HepG2 (cell line): Measurements from ENCODE around the gene EPC2. TPM values are rescaled to one million over a fixed set of nuclear protein-coding genes. Genes with fewer than 3 reads are reported as not detected.

ENCODE experiments used
- ATAC-seq: fragments of 200-7000 bp; cut with Tn5 transposase; 3 replicates; pipeline ENCODE4 v1.9.1; 2020; ENCODE audit warnings: mild to moderate bottlenecking, moderate library complexity
- BruUV-seq: library from RNA; stranded (reverse); fragments of 400-500 nt; replicated peaks from 2 replicates; lab custom pipeline; 2021; lab: Mats Ljungman, UMichigan
- CTCF ChIA-PET: fragments of 300-600 bp; formaldehyde crosslinking; extraction: SDS; loops from one replicate; lab custom pipeline; 2021; ENCODE audit warnings: low total read pairs, inconsistent platforms, low intra/inter-chr PET ratio; lab: Yijun Ruan, JAX
- POLR2A ChIA-PET: fragments of 350-600 bp; sonication (Branson Sonifier 250); formaldehyde crosslinking; loops from one replicate; lab custom pipeline; 2020; ENCODE audit warnings: antibody characterized with exemption, inconsistent platforms; lab: Yijun Ruan, JAX
- DNase-seq: peaks from one replicate; pipeline ENCODE4 v3.0.0-alpha.2; 2015; ENCODE audit warnings: low spot score
- FAIRE-seq: peaks from 3 replicates; lab custom pipeline; 2011; peaks lifted over from hg19 to GRCh38; lab: Jason Lieb, UNC
- H2AFZ ChIP-seq: one replicate; pipeline ENCODE4 v1.6.1; 2011; ENCODE audit warnings: low read length, inconsistent platforms
- H3K27ac ChIP-seq: fragments of 300-600 bp; 3 replicates; pipeline ENCODE4 v1.8.0; 2011; ENCODE audit warnings: mixed run types, mild to moderate bottlenecking, mixed read lengths, low read length, inconsistent platforms; ENCODE audit not compliant: insufficient read depth; ENCODE audit errors: extremely low read length
- H3K27me3 ChIP-seq, 2 experiments: fragments of 200-600 bp in 1 of 2; 2 replicates in 1 of 2; 3 replicates in 1 of 2; pipeline versions ENCODE4 v1.6.0 to v1.8.0; 2011; ENCODE audit warnings: low read length in 2 of 2, mild to moderate bottlenecking in 2 of 2, moderate library complexity in 2 of 2, inconsistent platforms in 1 of 2; ENCODE audit not compliant: insufficient read depth in 2 of 2, control insufficient read depth in 1 of 2
- H3K36me3 ChIP-seq, 2 experiments: fragments of 200-600 bp in 1 of 2; replicated peaks in 1 of 2; 2 replicates in 1 of 2; 3 replicates in 1 of 2; pipeline versions ENCODE4 v1.5.1 to v1.8.0; 2011; ENCODE audit warnings: low read length in 2 of 2, inconsistent platforms in 1 of 2; ENCODE audit not compliant: insufficient read depth in 2 of 2, control insufficient read depth in 1 of 2
- H3K4me1 ChIP-seq: 2 replicates; pipeline ENCODE4 v1.5.1; 2012; ENCODE audit warnings: low read length, inconsistent platforms; ENCODE audit not compliant: insufficient read depth
- H3K4me2 ChIP-seq: 2 replicates; pipeline ENCODE4 v1.6.0; 2011; ENCODE audit warnings: low read depth, low read length, inconsistent platforms
- H3K4me3 ChIP-seq, 3 experiments: fragments of 200-600 bp in 1 of 3; sonication (generic), shearing (Covaris generic) in 1 of 3; replicated peaks in 1 of 3; 2 replicates each; pipeline ENCODE4 v1.5.1; 2011 to 2016; ENCODE audit warnings: low read length in 3 of 3, inconsistent platforms in 2 of 3, low read depth in 2 of 3, mild to moderate bottlenecking in 2 of 3, control low read depth in 1 of 3, mixed read lengths in 1 of 3; ENCODE audit not compliant: insufficient read depth in 1 of 3
- H3K79me2 ChIP-seq: one replicate; pipeline ENCODE4 v1.6.1; 2011; ENCODE audit warnings: low read length, inconsistent platforms; ENCODE audit not compliant: insufficient read depth
- H3K9ac ChIP-seq: 2 replicates; pipeline ENCODE4 v1.6.0; 2011; ENCODE audit warnings: mild to moderate bottlenecking, low read depth, low read length, inconsistent platforms; ENCODE audit not compliant: insufficient read depth
- H3K9me3 ChIP-seq: 2 replicates; pipeline ENCODE4 v1.5.1; 2012; ENCODE audit warnings: mild to moderate bottlenecking, low read length
- H4K20me1 ChIP-seq: 2 replicates; pipeline ENCODE4 v1.6.0; 2011; ENCODE audit warnings: inconsistent platforms, mild to moderate bottlenecking, low read length, moderate library complexity; ENCODE audit not compliant: insufficient read depth
- BCL6 ChIP-seq: IDR thresholded peaks from 2 replicates; pipeline ENCODE4 v1.6.1; 2016; ENCODE audit warnings: missing genetic modification reagents, missing compliant biosample characterization
- JARID2 ChIP-seq: sonication (generic); formaldehyde crosslinking; IDR thresholded peaks from 2 replicates; pipeline ENCODE4 v1.8.1; 2023; ENCODE audit warnings: missing genetic modification reagents, inconsistent platforms; ENCODE audit not compliant: insufficient replicate concordance
- NFE2L2 ChIP-seq: fragments of 150-350 bp; IDR thresholded peaks from 2 replicates; pipeline ENCODE4 v1.6.1; 2014; ENCODE audit warnings: low read length
- NFKB2 ChIP-seq: sonication (generic); formaldehyde crosslinking; IDR thresholded peaks from 2 replicates; pipeline ENCODE4 v1.4.0; 2020; ENCODE audit warnings: missing genetic modification reagents, borderline replicate concordance
- POLR2G ChIP-seq: fragments of 200-400 bp; formaldehyde crosslinking; IDR thresholded peaks from 2 replicates; pipeline ENCODE4 v1.6.1; 2018; ENCODE audit warnings: mild to moderate bottlenecking, low read depth, low read length, moderate library complexity
- ZNF441 ChIP-seq: sonication (generic); formaldehyde crosslinking; IDR thresholded peaks from 2 replicates; pipeline ENCODE4 v1.7.0; 2021; ENCODE audit warnings: missing genetic modification reagents, borderline replicate concordance
- in situ Hi-C: cut with HindIII; loops from 2 replicates; pipeline ENCODE4 v1.10.0; 2017; ENCODE audit warnings: low pct_unique_long_range_greater_than_20kb; ENCODE audit not compliant: extremely low pct_ligation_motif_present
- intact Hi-C: fragments of 100-400 bp; cut with micrococcal nuclease; formaldehyde crosslinking; loops from one replicate; pipeline ENCODE4 v1.10.0; 2022; ENCODE audit not compliant: unreplicated experiment
- polyA plus RNA-seq, 8 experiments: library from polyadenylated mRNA; depleted of rRNA in 3 of 8; stranded (reverse) in 7 of 8; unstranded in 1 of 8; fragments of >200 nt; fragmentation: Illumina TruSeq in 4 of 8; extraction: Trizol in 4 of 8; gene quantifications; 2 replicates each; pipeline versions ENCODE4 v1.2.1 to v1.2.3, GENCODE V29; 2011 to 2016; ENCODE audit warnings: low read depth in 4 of 8, missing spikeins in 1 of 8, mixed read lengths in 1 of 8; ENCODE audit not compliant: insufficient read depth in 1 of 8
- total RNA-seq, 5 experiments: library from RNA; depleted of rRNA; stranded (reverse); fragments of >200 nt; fragmentation: Illumina TruSeq; extraction: Trizol; gene quantifications; 2 replicates each; pipeline ENCODE4 v1.2.3, GENCODE V29; 2016; ENCODE audit warnings: low read depth in 1 of 5
- TF ChIP-seq, protein P1 (sequence below): sonication (generic); formaldehyde crosslinking; IDR thresholded peaks from 2 replicates; pipeline ENCODE4 v1.5.0; 2020; ENCODE audit warnings: missing genetic modification reagents, mild to moderate bottlenecking, borderline replicate concordance
- TF ChIP-seq, protein P2 (sequence below): sonication (generic); formaldehyde crosslinking; IDR thresholded peaks from 2 replicates; pipeline ENCODE4 v1.8.1; 2023; ENCODE audit warnings: mild to moderate bottlenecking, inconsistent platforms, moderate library complexity, missing genetic modification reagents, borderline replicate concordance
- TF ChIP-seq, protein P3 (sequence below): sonication (generic); formaldehyde crosslinking; IDR thresholded peaks from 2 replicates; pipeline ENCODE4 v1.8.1; 2023; ENCODE audit warnings: missing genetic modification reagents, inconsistent platforms, borderline replicate concordance

Gene EPC2
- total and polyA plus RNA-seq, 2 of the 13 experiments (the other 11 are each of a cell fraction or from before 2014, with no cell fraction given) = 20.5 to 22.0 TPM

DNA sequence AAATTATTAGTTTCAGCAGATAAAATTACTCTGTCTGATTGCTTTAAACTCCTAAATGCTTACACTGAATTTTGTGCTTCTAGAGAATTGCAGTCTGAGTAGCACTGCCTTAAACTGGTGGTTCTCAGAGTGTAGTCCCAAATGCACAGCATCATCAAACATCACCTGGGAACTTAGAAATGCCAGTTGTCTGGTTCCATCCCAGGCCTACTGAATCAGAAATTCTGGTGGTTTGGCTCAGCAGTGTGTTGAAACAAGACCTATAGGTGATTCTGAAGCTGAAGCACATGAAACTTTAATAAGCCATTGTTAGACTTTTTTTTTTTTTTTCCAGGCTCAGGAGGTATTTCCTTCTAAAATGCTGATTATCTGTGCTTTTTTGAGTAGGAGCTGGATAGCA lies 22.0 kb downstream of the EPC2 start:
- Histone ChIP-seq H4K20me1 (peaks cover 30% of the 10 kb centered on the region), H3K36me3 (no peaks in the 10 kb centered on the region; a peak in 1 of 5 replicates), H3K4me2 (no peak overlapping the region), H3K27me3 (no peaks in the 10 kb centered on the region), H3K27ac (no peak overlapping the region), H3K4me1 (peaks cover 22% of the 10 kb centered on the region), H3K79me2 (peaks cover 87% of the 10 kb centered on the region), H3K9ac (no peak overlapping the region), H3K4me3 (no peak overlapping the region), H3K9me3 (no peaks in the 10 kb centered on the region), H2AFZ (no peak overlapping the region)
- DNase-seq (no peak), FAIRE-seq (no peak), ATAC-seq (no peak)
- in situ Hi-C loops = no loop called here
- TF ChIP-seq NFE2L2 (no peak), ZNF441 (CRISPR knock-in tag) (no peak), JARID2 (no peak), BCL6 (CRISPR knock-in tag) (no peak), POLR2G (no peak), NFKB2 (CRISPR knock-in tag) (no peak)
- TF ChIP-seq, protein P1, sequence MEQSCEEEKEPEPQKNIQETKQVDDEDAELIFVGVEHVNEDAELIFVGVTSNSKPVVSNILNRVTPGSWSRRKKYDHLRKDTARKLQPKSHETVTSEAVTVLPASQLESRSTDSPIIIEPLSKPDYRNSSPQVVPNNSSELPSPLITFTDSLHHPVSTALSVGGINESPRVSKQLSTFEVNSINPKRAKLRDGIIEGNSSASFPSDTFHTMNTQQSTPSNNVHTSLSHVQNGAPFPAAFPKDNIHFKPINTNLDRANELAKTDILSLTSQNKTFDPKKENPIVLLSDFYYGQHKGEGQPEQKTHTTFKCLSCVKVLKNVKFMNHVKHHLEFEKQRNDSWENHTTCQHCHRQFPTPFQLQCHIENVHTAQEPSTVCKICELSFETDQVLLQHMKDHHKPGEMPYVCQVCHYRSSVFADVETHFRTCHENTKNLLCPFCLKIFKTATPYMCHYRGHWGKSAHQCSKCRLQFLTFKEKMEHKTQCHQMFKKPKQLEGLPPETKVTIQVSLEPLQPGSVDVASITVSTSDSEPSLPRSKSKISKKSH (CRISPR knock-in tag) = no peak
- TF ChIP-seq, protein P2, sequence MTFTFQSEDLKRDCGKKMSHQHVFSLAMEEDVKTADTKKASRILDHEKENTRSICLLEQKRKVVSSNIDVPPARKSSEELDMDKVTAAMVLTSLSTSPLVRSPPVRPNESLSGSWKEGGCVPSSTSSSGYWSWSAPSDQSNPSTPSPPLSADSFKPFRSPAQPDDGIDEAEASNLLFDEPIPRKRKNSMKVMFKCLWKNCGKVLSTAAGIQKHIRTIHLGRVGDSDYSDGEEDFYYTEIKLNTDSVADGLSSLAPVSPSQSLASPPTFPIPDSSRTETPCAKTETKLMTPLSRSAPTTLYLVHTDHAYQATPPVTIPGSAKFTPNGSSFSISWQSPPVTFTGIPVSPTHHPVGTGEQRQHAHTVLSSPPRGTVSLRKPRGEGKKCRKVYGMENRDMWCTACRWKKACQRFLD (CRISPR knock-in tag) = no peak
- TF ChIP-seq, protein P3, sequence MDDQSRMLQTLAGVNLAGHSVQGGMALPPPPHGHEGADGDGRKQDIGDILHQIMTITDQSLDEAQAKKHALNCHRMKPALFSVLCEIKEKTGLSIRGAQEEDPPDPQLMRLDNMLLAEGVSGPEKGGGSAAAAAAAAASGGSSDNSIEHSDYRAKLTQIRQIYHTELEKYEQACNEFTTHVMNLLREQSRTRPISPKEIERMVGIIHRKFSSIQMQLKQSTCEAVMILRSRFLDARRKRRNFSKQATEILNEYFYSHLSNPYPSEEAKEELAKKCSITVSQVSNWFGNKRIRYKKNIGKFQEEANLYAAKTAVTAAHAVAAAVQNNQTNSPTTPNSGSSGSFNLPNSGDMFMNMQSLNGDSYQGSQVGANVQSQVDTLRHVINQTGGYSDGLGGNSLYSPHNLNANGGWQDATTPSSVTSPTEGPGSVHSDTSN (CRISPR knock-in tag) = no peak
- intact Hi-C loops = no loop called here
- ChIA-PET CTCF (no interaction called here), POLR2A (interaction anchor here (2.1 kb wide), 1 partner anchor 21 kb away, joined by 6 read pairs; no protein-coding TSS in a partner anchor)
- BruUV-seq = no TSS peak
